Heart left ventricle (tissue), 16 donors: Measurements from ENCODE around the gene RHOT2. TPM values are rescaled to one million over a fixed set of nuclear protein-coding genes. Genes with fewer than 3 reads are reported as not detected.
A peak's percentile ranks its signal among the peaks of the same experiment; 100 is the strongest.

ENCODE experiments used
- ATAC-seq, 4 donors: fragments of 200-7000 bp; cut with Tn5 transposase; one replicate each; pipeline ENCODE4 v1.9.1; 2020 to 2022; ENCODE audit warnings: moderate library complexity in 4 of 4, mild to moderate bottlenecking in 3 of 4, moderate number of reproducible peaks in 1 of 4
- DNase-seq, 5 donors: peaks; one replicate each; pipeline ENCODE4 v3.0.0-alpha.2; 2020
- H3K27ac ChIP-seq, 12 donors: fragments of 200-600 bp; sonication (generic) in 4 of 12; one replicate each; pipeline versions ENCODE4 v1.5.0 to v1.8.0; 2016 to 2022; ENCODE audit warnings: mild to moderate bottlenecking in 2 of 12
- H3K27me3 ChIP-seq, 9 donors: fragments of 200-600 bp; sonication (generic) in 2 of 9; one replicate each; pipeline versions ENCODE4 v1.5.1 to v1.8.0; 2016 to 2022; ENCODE audit warnings: mild to moderate bottlenecking in 3 of 9
- H3K36me3 ChIP-seq, 9 donors: fragments of 200-600 bp; sonication (generic) in 2 of 9; one replicate each; pipeline versions ENCODE4 v1.5.0 to v1.8.0; 2018 to 2022; ENCODE audit warnings: mild to moderate bottlenecking in 2 of 9
- H3K4me1 ChIP-seq, 12 donors: fragments of 200-600 bp; sonication (generic) in 4 of 12; one replicate each; pipeline versions ENCODE4 v1.5.0 to v1.8.0; 2016 to 2022; ENCODE audit warnings: mild to moderate bottlenecking in 3 of 12
- H3K4me3 ChIP-seq, 12 donors: fragments of 200-600 bp; sonication (generic) in 4 of 12; one replicate each; pipeline versions ENCODE4 v1.5.0 to v1.8.0; 2017 to 2022; ENCODE audit warnings: mild to moderate bottlenecking in 9 of 12, moderate library complexity in 4 of 12
- H3K9me3 ChIP-seq, 12 donors: fragments of 200-600 bp; sonication (generic) in 4 of 12; one replicate each; pipeline versions ENCODE4 v1.5.0 to v1.8.0; 2016 to 2022; ENCODE audit warnings: mild to moderate bottlenecking in 1 of 12
- POLR2A ChIP-seq, 2 donors: fragments of 450-650 bp; IDR thresholded peaks; one replicate each; pipeline ENCODE4 v1.6.1; 2017; ENCODE audit warnings: antibody characterized with exemption in 2 of 2, mild to moderate bottlenecking in 2 of 2, moderate library complexity in 2 of 2
- WGBS, 4 donors: extraction: QIAGEN DNeasy Blood & Tissue Kit in 2 of 4; methylation state at CpG; one replicate each; pipeline versions ENCODE4 v1.1.5 to v1.1.7; 2013 to 2018; 5-methylcytosine and 5-hydroxymethylcytosine counted together
- intact Hi-C, 10 donors: fragments of 100-400 bp; cut with DNase I; formaldehyde crosslinking; loops; one replicate each; pipeline versions ENCODE4 v1.11.1 to v1.14.2; 2022
- polyA plus RNA-seq, 2 donors: library from polyadenylated mRNA; stranded (reverse); fragments of 200-250 nt; gene quantifications; one replicate each; pipeline ENCODE4 v1.2.3, GENCODE V29; 2013
- total RNA-seq, 9 donors: library from RNA; depleted of rRNA in 2 of 9; stranded (reverse); fragments of >200 nt in 2 of 9; fragmentation: NEBNext Ultra II Directional in 3 of 9; extraction: Animal tissue kit (Norgen Biotek cat#: 25700) in 3 of 9; gene quantifications; one replicate each; pipeline versions ENCODE4 v1.1.0 to v1.2.4, GENCODE V29; 2016 to 2023
- TF ChIP-seq, protein P1 (sequence below), 12 donors: fragments of 200-600 bp; sonication (generic) in 4 of 12; IDR thresholded peaks; one replicate each; pipeline versions ENCODE4 v1.5.0 to v1.8.0; 2018 to 2022; ENCODE audit warnings: antibody characterized with exemption in 12 of 12, mild to moderate bottlenecking in 5 of 12
- donor health status: ischemic (EF 13 %, LVEDD 7.1; RV severe dilation, severe dysfunction).
- donor health status: healthy with polysubstance abuse.
- donor health status: DM: no; HTN: yes; CAD: no.
- donor health status: DM: no; HTN: no; CAD: no.
- donor health status: ischemic (EF 25% LVEDD 6.9; RV normal size, moderate dysfunction).
- donor health status: ischemic (EF 25% LVEDD 5.7; RV mildly dilated, moderate dysfunction).
- donor health status: healthy.
- donor health status: DM: yes; HTN: yes; CAD: no.
- donor health status: ischemic (EF 35%, LVEDD 5.7; RV mildly dilated, moderate dysfunction).
- donor health status: nonischemic (EF 11% LVEDD 7.7; RV severe dilation, severe dysfunction).
- donor health status: DM: yes; HTN: yes; CAD: no.
- donor health status: PGD.
- donor health status: ischemic (EF 29% LVEDD 5.4; RV normal size, mild dysfunction).
- donor health status: nonischemic (EF 23%, LVEDD 6.1; RV moderate dilation, normal function).

RHOT2 gene
- total and polyA plus RNA-seq, 11 donors, result 33.7 to 143 (median 83.5) TPM

- Histone ChIP-seq H3K9me3 (no peaks in the 10 kb centered on the region), H3K27ac (no peak overlapping the region), H3K27me3 (no peaks in the 10 kb centered on the region), H3K4me1 (peaks cover 3 to 44% (median 31%) of the 10 kb centered on the region in 12 donors), H3K36me3 (peaks cover 0 to 16% (median 0%) of the 10 kb centered on the region in 9 donors), H3K4me3 (peak overlapping the region in 10 of 12 donors; percentile 69 to 94 (median 84))
- TF ChIP-seq, protein P1, sequence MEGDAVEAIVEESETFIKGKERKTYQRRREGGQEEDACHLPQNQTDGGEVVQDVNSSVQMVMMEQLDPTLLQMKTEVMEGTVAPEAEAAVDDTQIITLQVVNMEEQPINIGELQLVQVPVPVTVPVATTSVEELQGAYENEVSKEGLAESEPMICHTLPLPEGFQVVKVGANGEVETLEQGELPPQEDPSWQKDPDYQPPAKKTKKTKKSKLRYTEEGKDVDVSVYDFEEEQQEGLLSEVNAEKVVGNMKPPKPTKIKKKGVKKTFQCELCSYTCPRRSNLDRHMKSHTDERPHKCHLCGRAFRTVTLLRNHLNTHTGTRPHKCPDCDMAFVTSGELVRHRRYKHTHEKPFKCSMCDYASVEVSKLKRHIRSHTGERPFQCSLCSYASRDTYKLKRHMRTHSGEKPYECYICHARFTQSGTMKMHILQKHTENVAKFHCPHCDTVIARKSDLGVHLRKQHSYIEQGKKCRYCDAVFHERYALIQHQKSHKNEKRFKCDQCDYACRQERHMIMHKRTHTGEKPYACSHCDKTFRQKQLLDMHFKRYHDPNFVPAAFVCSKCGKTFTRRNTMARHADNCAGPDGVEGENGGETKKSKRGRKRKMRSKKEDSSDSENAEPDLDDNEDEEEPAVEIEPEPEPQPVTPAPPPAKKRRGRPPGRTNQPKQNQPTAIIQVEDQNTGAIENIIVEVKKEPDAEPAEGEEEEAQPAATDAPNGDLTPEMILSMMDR (IDR thresholded peaks at IDR 0.05), result no peak
- TF ChIP-seq POLR2A (IDR thresholded peaks at IDR 0.05), result no peak
- intact Hi-C loops, result loop anchor here in 1 of 10 donors (5.0 kb wide), 1 partner anchor 38 kb away; no protein-coding TSS in a partner anchor
- WGBS, 4 donors, result 88 to 95% (median 91%) methylated on average over 6 to 7 of the region's 7 CpGs
- no peak for DNase-seq
- no peak for ATAC-seq
Measured at GRCh38 chr16:634996-635395, 32.9 kb upstream of the RHOT2 start.

DNA sequence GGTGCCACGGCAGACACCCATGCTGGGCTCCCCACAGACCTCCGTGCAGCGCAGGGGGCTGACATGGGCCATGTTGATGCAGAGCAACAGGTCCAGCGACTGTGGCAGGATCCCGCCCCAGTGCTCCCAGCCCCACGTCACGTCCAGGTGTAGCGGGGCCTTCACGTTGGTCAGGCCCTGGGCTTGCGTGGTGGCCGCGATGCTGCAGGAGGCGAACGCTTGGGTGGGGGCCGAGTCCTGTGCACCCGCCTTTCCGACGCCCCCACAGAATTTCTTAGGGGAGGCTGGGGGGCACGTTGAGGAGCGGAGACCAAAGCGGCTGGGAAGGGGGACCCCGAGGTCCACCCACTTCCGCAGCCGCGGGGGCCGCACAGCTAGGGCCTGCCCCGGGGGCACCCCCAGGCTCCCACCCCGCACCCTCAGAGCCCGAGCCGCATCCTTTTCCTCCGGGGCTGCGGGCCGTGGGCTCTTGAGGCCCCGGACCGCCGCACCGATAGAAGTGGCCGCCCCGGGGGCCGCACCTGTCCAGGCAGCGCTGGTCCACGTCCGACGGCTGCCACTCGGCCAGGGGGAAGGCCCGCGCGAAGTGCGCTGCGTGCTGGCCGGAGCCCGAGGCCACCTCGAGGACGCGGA, 32.2 kb upstream of the RHOT2 start:
- peak overlapping the region in 11 of 12 donors; percentile 94 to 100 (median 97) for H3K27ac ChIP-seq

GRCh38 chr16:636206-637080, 31.5 kb upstream of the RHOT2 start, which contains the start of gene METTL26:
Gene METTL26 (minus strand): TSS chr16:636305. CDS start chr16:636290, 15 bp downstream.
- intact Hi-C loops, result loop anchor here in 3 of 10 donors (1.0 to 2.0 kb wide), 3 partner anchors 46 to 47 kb away; partner anchors contain the start of gene RAB40C (in 2 of the 3)
- peaks cover 0 to 16% (median 0%) of the 10 kb centered on the region in 9 donors for H3K36me3 ChIP-seq
- no peaks in the 10 kb centered on the region for H3K27me3 ChIP-seq
- ATAC-seq, result peak; percentile 82 to 93 (median 89)
- H3K9me3 ChIP-seq, result no peaks in the 10 kb centered on the region
- peaks cover 3 to 30% (median 17%) of the 10 kb centered on the region in 12 donors for H3K4me1 ChIP-seq
- WGBS, 4 donors, result 0 to 1% (median 0%) methylated on average over 53 to 91 of the region's 91 CpGs
- peak in 1 of 2 donors; percentile 74 for TF ChIP-seq POLR2A (IDR thresholded peaks at IDR 0.05)
- TF ChIP-seq, protein P1 (IDR thresholded peaks at IDR 0.05), result no peak
- peak; percentile 95 to 99 (median 97) for DNase-seq
- H3K27ac ChIP-seq, result peak within 1 kb of the TSS; percentile 94 to 100 (median 97)
- peak within 1 kb of the TSS; percentile 69 to 94 (median 82) for H3K4me3 ChIP-seq

More for the DNA sequence above, 32.2 kb upstream of the RHOT2 start:
- DNase-seq (no peak), ATAC-seq (no peak)
- intact Hi-C loops, result loop anchor here in 3 of 10 donors (1.0 to 2.0 kb wide), 3 partner anchors 45 to 46 kb away; partner anchors contain the start of gene RAB40C (in 2 of the 3)
- Histone ChIP-seq H3K36me3 (peaks cover 0 to 16% (median 0%) of the 10 kb centered on the region in 9 donors), H3K4me3 (peak overlapping the region; percentile 69 to 94 (median 82)), H3K9me3 (no peaks in the 10 kb centered on the region), H3K27me3 (no peaks in the 10 kb centered on the region), H3K4me1 (peaks cover 3 to 37% (median 24%) of the 10 kb centered on the region in 12 donors)
- 0 to 11% (median 5%) methylated on average over 7 to 55 of the region's 55 CpGs for WGBS, 4 donors
- TF ChIP-seq, protein P1 (IDR thresholded peaks at IDR 0.05), result no peak
- no peak for TF ChIP-seq POLR2A (IDR thresholded peaks at IDR 0.05)
